Stimulated activated CD4-positive, alpha-beta T cell treated with anti-CD3 and anti-CD28 coated beads, TNF-alpha, amount 100 ng/mL, for 1 hour (primary cell): Measurements from ENCODE around the gene RANBP17.
"Not testable (repeated sequence)": the region's sequence is repeated elsewhere in the genome, so short reads cannot be mapped to it uniquely, and the experiment has no call there.

Experiments
- DNase-seq, 3 donors: peaks; one replicate each; pipeline ENCODE4 v3.0.0-alpha.2; 2020; ENCODE audit warnings: low read depth in 3 of 3, low spot score in 1 of 3

The RANBP17 gene

GRCh38 chr5:170861917-170862766 is at the start of gene RANBP17:
TSS of gene RANBP17 (plus strand) at chr5:170862018.
- no peak for DNase-seq

GRCh38 chr5:170813231-170813630 is 48.6 kb upstream of the RANBP17 start:
- DNase-seq, result no peak

GRCh38 chr5:170817195-170817594 is 44.6 kb upstream of the RANBP17 start:
- no peak for DNase-seq

GRCh38 chr5:170818232-170818631 is 43.6 kb upstream of the RANBP17 start:
- DNase-seq, result no peak

GRCh38 chr5:170819824-170820223 is 42.0 kb upstream of the RANBP17 start:
- DNase-seq, result no peak

- DNase-seq, result no peak
These were observed 40.5 kb upstream of the RANBP17 start for GRCh38 chr5:170821257-170821800.

GRCh38 chr5:170826117-170826516 is 35.7 kb upstream of the RANBP17 start:
- DNase-seq, result no peak

- no peak for DNase-seq
These were observed 29.6 kb upstream of the RANBP17 start for GRCh38 chr5:170832241-170832640.

DNA sequence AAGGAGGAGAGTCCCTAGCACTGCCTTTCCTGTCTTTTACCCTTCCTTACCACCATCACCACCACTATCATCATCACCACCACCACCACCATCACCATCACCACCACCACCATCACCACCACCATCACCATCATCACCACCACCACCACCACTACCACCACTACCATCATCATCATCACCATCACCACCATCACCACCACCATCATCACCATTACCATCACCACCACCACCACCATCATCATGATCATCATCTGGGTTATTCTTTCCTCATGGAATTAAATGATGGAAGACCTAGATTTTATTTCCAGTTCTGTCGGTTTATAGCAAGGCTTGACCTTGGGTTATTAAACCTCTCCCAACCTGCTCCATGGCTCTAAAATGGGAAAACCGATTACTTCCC is 27.8 kb upstream of the RANBP17 start:
- not testable (repeated sequence) for DNase-seq

DNA sequence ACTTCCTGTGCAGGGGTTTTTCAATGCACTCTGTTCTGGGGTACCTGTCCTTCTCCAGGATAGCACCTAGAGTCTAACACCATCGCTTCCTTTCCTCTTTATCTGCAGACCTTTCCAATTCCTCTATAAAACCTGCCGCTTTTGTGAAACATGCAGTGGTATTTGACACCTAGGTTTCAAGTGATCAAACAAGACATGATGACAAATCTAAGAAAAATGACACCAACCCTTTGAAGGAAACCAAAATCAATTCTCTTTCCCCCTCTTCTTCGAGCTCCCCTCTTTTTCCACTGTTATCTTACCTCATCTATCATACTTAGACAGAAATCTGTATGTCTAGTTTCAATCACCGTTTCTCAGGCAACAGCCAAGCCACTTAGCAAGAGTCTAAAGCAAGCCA is 25.6 kb upstream of the RANBP17 start:
- DNase-seq, result no peak

GRCh38 chr5:170843870-170844269 is 17.9 kb upstream of the RANBP17 start:
- no peak for DNase-seq

GRCh38 chr5:170844651-170845050 is 17.2 kb upstream of the RANBP17 start:
- no peak for DNase-seq

- no peak for DNase-seq
These were observed 15.4 kb upstream of the RANBP17 start for GRCh38 chr5:170846416-170846815.

DNA sequence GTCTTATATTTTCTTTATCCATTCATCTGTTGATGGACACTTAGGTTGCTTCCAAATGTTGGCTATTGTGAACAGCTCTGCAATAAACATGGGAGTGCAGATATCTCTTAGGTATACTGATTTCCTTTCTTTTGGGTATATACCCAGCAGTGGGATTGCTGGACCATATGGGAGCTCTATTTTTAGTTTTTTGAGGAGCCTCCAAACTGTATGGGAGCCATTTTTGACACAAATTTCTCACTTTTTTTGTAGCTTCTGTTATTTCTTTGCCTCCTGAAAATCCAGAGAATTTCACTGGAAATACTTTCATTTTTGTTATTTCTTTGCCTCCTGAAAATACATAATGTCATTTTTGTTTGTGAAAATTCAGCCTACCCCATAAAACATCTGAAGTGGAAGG is 15.0 kb upstream of the RANBP17 start:
- DNase-seq, result no peak

DNA sequence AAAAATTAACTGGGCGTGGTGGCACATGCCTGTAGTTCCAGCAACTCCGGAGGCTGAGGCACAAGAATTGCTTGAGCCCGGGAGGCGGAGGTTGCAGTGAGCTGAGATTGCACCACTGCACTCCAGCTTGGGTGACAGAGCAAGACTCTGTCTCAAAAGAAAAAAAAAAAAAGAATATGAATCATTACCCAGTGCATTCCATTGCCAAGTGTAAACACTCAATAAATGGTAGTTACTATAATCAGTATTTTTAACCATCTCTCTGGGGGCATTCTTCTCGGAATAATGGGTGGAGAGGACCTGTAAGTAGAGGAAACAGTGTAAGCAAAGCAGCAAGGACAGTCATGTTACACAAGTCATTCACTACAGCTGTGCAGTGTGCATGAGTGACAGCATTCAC is 13.8 kb upstream of the RANBP17 start:
- no peak for DNase-seq

- no peak for DNase-seq
These were observed 12.4 kb upstream of the RANBP17 start for GRCh38 chr5:170849374-170849773.

- DNase-seq, result no peak
These were observed 7.3 kb upstream of the RANBP17 start for GRCh38 chr5:170854566-170854965.

DNA sequence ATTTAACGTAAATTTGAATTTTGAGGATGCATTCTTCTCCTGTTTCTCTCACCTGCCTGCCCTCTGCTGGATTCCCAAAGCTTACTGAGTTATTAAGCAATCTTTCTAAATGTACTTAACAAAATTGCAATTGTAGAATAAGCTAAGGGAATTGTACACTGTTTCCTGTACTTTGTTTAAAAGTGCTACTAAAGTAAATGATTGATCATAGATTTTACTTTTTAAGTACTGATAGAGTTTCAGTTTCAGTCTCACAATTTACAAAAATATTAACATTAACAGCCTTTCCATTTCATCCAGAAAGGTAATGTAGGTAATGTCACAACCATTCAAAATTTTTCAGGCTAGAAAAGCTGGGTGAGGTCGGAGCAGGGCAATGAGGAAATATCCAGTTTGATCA is 4.8 kb upstream of the RANBP17 start:
- no peak for DNase-seq

- DNase-seq, result no peak
These were observed 1.4 kb upstream of the RANBP17 start for GRCh38 chr5:170860415-170860814.

- DNase-seq, result no peak
These were observed 776 bp upstream of the RANBP17 start for GRCh38 chr5:170860818-170861666.

DNA sequence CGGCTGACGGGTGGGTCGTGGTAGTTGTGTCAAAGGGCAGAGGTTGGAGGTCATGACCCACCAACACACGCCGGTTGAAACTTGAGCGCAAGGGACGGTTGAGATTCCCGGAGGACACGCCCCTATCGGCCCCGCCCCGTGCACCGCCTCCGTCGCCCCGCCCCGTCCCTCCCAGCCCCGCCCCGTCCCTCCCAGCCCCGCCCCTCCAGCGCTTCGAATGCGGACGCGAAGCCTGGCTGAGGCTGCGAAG is 226 bp upstream of the RANBP17 start:
- no peak for DNase-seq

- DNase-seq, result no peak
These were observed 1.8 kb downstream of the RANBP17 start for GRCh38 chr5:170863646-170864045.
